Measurements from ENCODE around the gene SEC14L1.

DNA sequence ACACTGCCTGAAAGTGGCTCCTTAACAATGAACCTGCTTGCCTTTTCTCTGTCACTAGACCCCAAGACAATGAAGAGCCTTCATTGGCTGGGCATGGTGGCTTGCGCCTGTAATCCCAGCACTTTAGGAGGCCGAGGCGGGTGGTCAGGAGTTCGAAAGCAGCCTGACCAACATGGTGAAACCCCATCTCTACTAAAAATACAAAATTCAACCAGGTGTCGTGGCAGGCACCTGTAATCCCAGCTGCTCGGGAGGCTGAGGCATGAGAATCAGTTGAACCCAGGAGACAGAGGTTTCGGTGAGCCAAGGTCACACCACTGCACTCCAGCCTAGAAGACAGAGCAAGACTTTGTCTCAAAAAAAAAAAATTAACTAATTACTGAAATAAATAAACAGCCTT, 45.3 kb upstream of the SEC14L1 start:
- no peak for TF ChIP-seq WT1 (tag by site-specific recombination; IDR thresholded peaks at IDR 0.05)
- no peak for TF ChIP-seq ZNF600 (tag by site-specific recombination; IDR thresholded peaks at IDR 0.05)
- TF ChIP-seq, protein P1, sequence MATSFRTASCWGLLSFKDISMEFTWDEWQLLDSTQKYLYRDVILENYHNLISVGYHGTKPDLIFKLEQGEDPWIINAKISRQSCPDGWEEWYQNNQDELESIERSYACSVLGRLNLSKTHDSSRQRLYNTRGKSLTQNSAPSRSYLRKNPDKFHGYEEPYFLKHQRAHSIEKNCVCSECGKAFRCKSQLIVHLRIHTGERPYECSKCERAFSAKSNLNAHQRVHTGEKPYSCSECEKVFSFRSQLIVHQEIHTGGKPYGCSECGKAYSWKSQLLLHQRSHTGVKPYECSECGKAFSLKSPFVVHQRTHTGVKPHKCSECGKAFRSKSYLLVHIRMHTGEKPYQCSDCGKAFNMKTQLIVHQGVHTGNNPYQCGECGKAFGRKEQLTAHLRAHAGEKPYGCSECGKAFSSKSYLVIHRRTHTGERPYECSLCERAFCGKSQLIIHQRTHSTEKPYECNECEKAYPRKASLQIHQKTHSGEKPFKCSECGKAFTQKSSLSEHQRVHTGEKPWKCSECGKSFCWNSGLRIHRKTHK (tag by site-specific recombination; IDR thresholded peaks at IDR 0.05), result no peak
- TF ChIP-seq ZNF654 (tag by site-specific recombination; IDR thresholded peaks at IDR 0.05; ENCODE audit: low read depth), result no peak
- TF ChIP-seq, protein P2, sequence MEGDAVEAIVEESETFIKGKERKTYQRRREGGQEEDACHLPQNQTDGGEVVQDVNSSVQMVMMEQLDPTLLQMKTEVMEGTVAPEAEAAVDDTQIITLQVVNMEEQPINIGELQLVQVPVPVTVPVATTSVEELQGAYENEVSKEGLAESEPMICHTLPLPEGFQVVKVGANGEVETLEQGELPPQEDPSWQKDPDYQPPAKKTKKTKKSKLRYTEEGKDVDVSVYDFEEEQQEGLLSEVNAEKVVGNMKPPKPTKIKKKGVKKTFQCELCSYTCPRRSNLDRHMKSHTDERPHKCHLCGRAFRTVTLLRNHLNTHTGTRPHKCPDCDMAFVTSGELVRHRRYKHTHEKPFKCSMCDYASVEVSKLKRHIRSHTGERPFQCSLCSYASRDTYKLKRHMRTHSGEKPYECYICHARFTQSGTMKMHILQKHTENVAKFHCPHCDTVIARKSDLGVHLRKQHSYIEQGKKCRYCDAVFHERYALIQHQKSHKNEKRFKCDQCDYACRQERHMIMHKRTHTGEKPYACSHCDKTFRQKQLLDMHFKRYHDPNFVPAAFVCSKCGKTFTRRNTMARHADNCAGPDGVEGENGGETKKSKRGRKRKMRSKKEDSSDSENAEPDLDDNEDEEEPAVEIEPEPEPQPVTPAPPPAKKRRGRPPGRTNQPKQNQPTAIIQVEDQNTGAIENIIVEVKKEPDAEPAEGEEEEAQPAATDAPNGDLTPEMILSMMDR (tag by site-specific recombination; IDR thresholded peaks at IDR 0.05), result no peak
- TF ChIP-seq, protein P3, sequence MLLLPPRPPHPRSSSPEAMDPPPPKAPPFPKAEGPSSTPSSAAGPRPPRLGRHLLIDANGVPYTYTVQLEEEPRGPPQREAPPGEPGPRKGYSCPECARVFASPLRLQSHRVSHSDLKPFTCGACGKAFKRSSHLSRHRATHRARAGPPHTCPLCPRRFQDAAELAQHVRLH (tag by site-specific recombination; IDR thresholded peaks at IDR 0.05), result no peak
- TF ChIP-seq ZBTB48 (tag by site-specific recombination; IDR thresholded peaks at IDR 0.05), result no peak
- TF ChIP-seq SALL2 (tag by site-specific recombination; IDR thresholded peaks at IDR 0.05; ENCODE audit: borderline replicate concordance), result no peak
- no peak for TF ChIP-seq ZNF549 (tag by site-specific recombination; IDR thresholded peaks at IDR 0.05)
- no peak for TF ChIP-seq ZNF423 (tag by site-specific recombination; IDR thresholded peaks at IDR 0.05)
- TF ChIP-seq, protein P4, sequence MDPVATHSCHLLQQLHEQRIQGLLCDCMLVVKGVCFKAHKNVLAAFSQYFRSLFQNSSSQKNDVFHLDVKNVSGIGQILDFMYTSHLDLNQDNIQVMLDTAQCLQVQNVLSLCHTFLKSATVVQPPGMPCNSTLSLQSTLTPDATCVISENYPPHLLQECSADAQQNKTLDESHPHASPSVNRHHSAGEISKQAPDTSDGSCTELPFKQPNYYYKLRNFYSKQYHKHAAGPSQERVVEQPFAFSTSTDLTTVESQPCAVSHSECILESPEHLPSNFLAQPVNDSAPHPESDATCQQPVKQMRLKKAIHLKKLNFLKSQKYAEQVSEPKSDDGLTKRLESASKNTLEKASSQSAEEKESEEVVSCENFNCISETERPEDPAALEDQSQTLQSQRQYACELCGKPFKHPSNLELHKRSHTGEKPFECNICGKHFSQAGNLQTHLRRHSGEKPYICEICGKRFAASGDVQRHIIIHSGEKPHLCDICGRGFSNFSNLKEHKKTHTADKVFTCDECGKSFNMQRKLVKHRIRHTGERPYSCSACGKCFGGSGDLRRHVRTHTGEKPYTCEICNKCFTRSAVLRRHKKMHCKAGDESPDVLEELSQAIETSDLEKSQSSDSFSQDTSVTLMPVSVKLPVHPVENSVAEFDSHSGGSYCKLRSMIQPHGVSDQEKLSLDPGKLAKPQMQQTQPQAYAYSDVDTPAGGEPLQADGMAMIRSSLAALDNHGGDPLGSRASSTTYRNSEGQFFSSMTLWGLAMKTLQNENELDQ (tag by site-specific recombination; IDR thresholded peaks at IDR 0.05; ENCODE audit: low read depth), result no peak
- no peak for TF ChIP-seq ZSCAN30 (tag by site-specific recombination; IDR thresholded peaks at IDR 0.05)
- TF ChIP-seq, protein P5, sequence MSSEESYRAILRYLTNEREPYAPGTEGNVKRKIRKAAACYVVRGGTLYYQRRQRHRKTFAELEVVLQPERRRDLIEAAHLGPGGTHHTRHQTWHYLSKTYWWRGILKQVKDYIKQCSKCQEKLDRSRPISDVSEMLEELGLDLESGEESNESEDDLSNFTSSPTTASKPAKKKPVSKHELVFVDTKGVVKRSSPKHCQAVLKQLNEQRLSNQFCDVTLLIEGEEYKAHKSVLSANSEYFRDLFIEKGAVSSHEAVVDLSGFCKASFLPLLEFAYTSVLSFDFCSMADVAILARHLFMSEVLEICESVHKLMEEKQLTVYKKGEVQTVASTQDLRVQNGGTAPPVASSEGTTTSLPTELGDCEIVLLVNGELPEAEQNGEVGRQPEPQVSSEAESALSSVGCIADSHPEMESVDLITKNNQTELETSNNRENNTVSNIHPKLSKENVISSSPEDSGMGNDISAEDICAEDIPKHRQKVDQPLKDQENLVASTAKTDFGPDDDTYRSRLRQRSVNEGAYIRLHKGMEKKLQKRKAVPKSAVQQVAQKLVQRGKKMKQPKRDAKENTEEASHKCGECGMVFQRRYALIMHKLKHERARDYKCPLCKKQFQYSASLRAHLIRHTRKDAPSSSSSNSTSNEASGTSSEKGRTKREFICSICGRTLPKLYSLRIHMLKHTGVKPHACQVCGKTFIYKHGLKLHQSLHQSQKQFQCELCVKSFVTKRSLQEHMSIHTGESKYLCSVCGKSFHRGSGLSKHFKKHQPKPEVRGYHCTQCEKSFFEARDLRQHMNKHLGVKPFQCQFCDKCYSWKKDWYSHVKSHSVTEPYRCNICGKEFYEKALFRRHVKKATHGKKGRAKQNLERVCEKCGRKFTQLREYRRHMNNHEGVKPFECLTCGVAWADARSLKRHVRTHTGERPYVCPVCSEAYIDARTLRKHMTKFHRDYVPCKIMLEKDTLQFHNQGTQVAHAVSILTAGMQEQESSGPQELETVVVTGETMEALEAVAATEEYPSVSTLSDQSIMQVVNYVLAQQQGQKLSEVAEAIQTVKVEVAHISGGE (tag by site-specific recombination; conservative IDR thresholded peaks at IDR 0.05; ENCODE audit: low read depth), result no peak
